ENCODE results near the gene LAMC2. TPM values are rescaled to one million over a fixed set of nuclear protein-coding genes. Genes with fewer than 3 reads are reported as not detected.

LAMC2 gene
- total RNA-seq, 2 experiments from 2014 or later: 0.38 TPM; not detected in 1

GRCh38 chr1:183291216-183291762 lies 105.2 kb downstream of the LAMC2 start:
- H3K4me1 ChIP-seq (ENCODE audit: insufficient read depth, low read length, poor library complexity, severe bottlenecking): no peaks in the 10 kb centered on the region
- ChIA-PET POLR2A (no interaction called here), CTCF (ENCODE audit: unreplicated experiment) (interaction anchor here (1.2 kb wide), 1 partner anchor 9 kb away, joined by 4 read pairs; no protein-coding TSS in a partner anchor)
- no peaks in the 10 kb centered on the region for H3K79me2 ChIP-seq (ENCODE audit: insufficient read depth, low read depth, low read length)
- no peaks in the 10 kb centered on the region for H4K20me1 ChIP-seq (ENCODE audit: insufficient read depth, low read length)
- H2AFZ ChIP-seq (ENCODE audit: low read length): no peak overlapping the region
- intact Hi-C loops (cut with micrococcal nuclease; ENCODE audit: unreplicated experiment): loop anchor here (10.0 kb wide), 1 partner anchor 154 kb away; no protein-coding TSS in a partner anchor
- no peak overlapping the region for H3K4me2 ChIP-seq (ENCODE audit: low read length)
- no peaks in the 10 kb centered on the region for H3K9me3 ChIP-seq (ENCODE audit: low read length)
- DNase-seq (ENCODE audit: low spot score): no peak
- no peak for TF ChIP-seq EZH2phosphoT487 (IDR thresholded peaks at IDR 0.05; ENCODE audit: borderline replicate concordance, low read depth, low read length)
- TF ChIP-seq CTCF (conservative IDR thresholded peaks at IDR 0.05; ENCODE audit: low read length): no peak
- no peak overlapping the region for H3K27ac ChIP-seq (ENCODE audit: low read depth, low read length, poor library complexity, severe bottlenecking)
- H3K4me3 ChIP-seq (ENCODE audit: low read depth, low read length, poor library complexity, severe bottlenecking): no peak overlapping the region
- no peaks in the 10 kb centered on the region for H3K9me2 ChIP-seq (ENCODE audit: insufficient read depth, low read length)
- no peaks in the 10 kb centered on the region for H3K36me3 ChIP-seq (ENCODE audit: insufficient read depth, low read length)
- BruUV-seq (replicated peaks): no TSS peak

- no peak overlapping the region for H3K4me3 ChIP-seq (ENCODE audit: low read depth, low read length, poor library complexity, severe bottlenecking)
- H3K27ac ChIP-seq (ENCODE audit: low read depth, low read length, poor library complexity, severe bottlenecking): no peak overlapping the region
- ChIA-PET POLR2A (no interaction called here), CTCF (ENCODE audit: unreplicated experiment) (interaction anchor here (1.2 kb wide), 1 partner anchor 10 kb away, joined by 4 read pairs; no protein-coding TSS in a partner anchor)
- no TSS peak for BruUV-seq (replicated peaks)
- H4K20me1 ChIP-seq (ENCODE audit: insufficient read depth, low read length): no peaks in the 10 kb centered on the region
- no peak for DNase-seq (ENCODE audit: low spot score)
- no peaks in the 10 kb centered on the region for H3K36me3 ChIP-seq (ENCODE audit: insufficient read depth, low read length)
- no peaks in the 10 kb centered on the region for H3K79me2 ChIP-seq (ENCODE audit: insufficient read depth, low read depth, low read length)
- H3K4me2 ChIP-seq (ENCODE audit: low read length): no peak overlapping the region
- no peak overlapping the region for H2AFZ ChIP-seq (ENCODE audit: low read length)
- no peaks in the 10 kb centered on the region for H3K4me1 ChIP-seq (ENCODE audit: insufficient read depth, low read length, poor library complexity, severe bottlenecking)
- intact Hi-C loops (cut with micrococcal nuclease; ENCODE audit: unreplicated experiment): loop anchor here (10.0 kb wide), 1 partner anchor 153 kb away; no protein-coding TSS in a partner anchor
- H3K9me3 ChIP-seq (ENCODE audit: low read length): no peaks in the 10 kb centered on the region
- no peaks in the 10 kb centered on the region for H3K9me2 ChIP-seq (ENCODE audit: insufficient read depth, low read length)
- TF ChIP-seq EZH2phosphoT487 (IDR thresholded peaks at IDR 0.05; ENCODE audit: borderline replicate concordance, low read depth, low read length): no peak
- TF ChIP-seq CTCF (conservative IDR thresholded peaks at IDR 0.05; ENCODE audit: low read length): no peak
Measured at GRCh38 chr1:183291802-183292514, 105.9 kb downstream of the LAMC2 start.

- Histone ChIP-seq H3K9me3 (ENCODE audit: low read length) (no peaks in the 10 kb centered on the region), H3K36me3 (ENCODE audit: insufficient read depth, low read length) (no peaks in the 10 kb centered on the region), H3K4me1 (ENCODE audit: insufficient read depth, low read length, poor library complexity, severe bottlenecking) (no peaks in the 10 kb centered on the region), H3K9me2 (ENCODE audit: insufficient read depth, low read length) (no peaks in the 10 kb centered on the region), H3K4me3 (ENCODE audit: low read depth, low read length, poor library complexity, severe bottlenecking) (no peak overlapping the region), H3K79me2 (ENCODE audit: insufficient read depth, low read depth, low read length) (no peaks in the 10 kb centered on the region), H2AFZ (ENCODE audit: low read length) (no peak overlapping the region), H3K4me2 (ENCODE audit: low read length) (no peak overlapping the region), H3K27ac (ENCODE audit: low read depth, low read length, poor library complexity, severe bottlenecking) (no peak overlapping the region), H4K20me1 (ENCODE audit: insufficient read depth, low read length) (no peaks in the 10 kb centered on the region)
- no TSS peak for BruUV-seq (replicated peaks)
- POLR2A ChIA-PET: no interaction called here
- TF ChIP-seq EZH2phosphoT487 (IDR thresholded peaks at IDR 0.05; ENCODE audit: borderline replicate concordance, low read depth, low read length) (no peak), CTCF (conservative IDR thresholded peaks at IDR 0.05; ENCODE audit: low read length) (no peak)
- intact Hi-C loops (cut with micrococcal nuclease; ENCODE audit: unreplicated experiment): loop anchor here (10.0 kb wide), 1 partner anchor 152 kb away; no protein-coding TSS in a partner anchor
- CTCF ChIA-PET (ENCODE audit: unreplicated experiment): no interaction called here
- DNase-seq (ENCODE audit: low spot score): no peak
Measured at GRCh38 chr1:183293241-183293640, 107.2 kb downstream of the LAMC2 start.
